Skeletal muscle tissue (tissue), 4 donors: ENCODE data around the gene USP3. TPM values are rescaled to one million over a fixed set of nuclear protein-coding genes. Genes with fewer than 3 reads are reported as not detected.

Experiments
- H3K27ac ChIP-seq: one replicate; pipeline ENCODE4 v1.7.0; 2013; ENCODE audit warnings: mild to moderate bottlenecking, low read depth, low read length, inconsistent platforms
- H3K27me3 ChIP-seq, 3 donors: one replicate each; pipeline ENCODE4 v1.7.0; 2013; ENCODE audit warnings: low read length in 3 of 3; ENCODE audit not compliant: control insufficient read depth in 3 of 3, insufficient read depth in 3 of 3
- H3K36me3 ChIP-seq, 3 donors: one replicate each; pipeline ENCODE4 v1.7.0; 2013; ENCODE audit warnings: low read length in 3 of 3; ENCODE audit not compliant: control insufficient read depth in 3 of 3, insufficient read depth in 3 of 3
- H3K4me1 ChIP-seq, 3 donors: one replicate each; pipeline ENCODE4 v1.7.0; 2013; ENCODE audit warnings: low read length in 3 of 3, mild to moderate bottlenecking in 3 of 3; ENCODE audit not compliant: control insufficient read depth in 3 of 3, insufficient read depth in 3 of 3
- H3K4me3 ChIP-seq, 3 donors: one replicate each; pipeline ENCODE4 v1.7.0; 2013; ENCODE audit warnings: low read length in 3 of 3
- H3K9ac ChIP-seq, 3 donors: one replicate each; pipeline ENCODE4 v1.7.0; 2013; ENCODE audit warnings: low read length in 3 of 3, mild to moderate bottlenecking in 3 of 3, moderate library complexity in 2 of 3, low read depth in 1 of 3
- H3K9me3 ChIP-seq, 3 donors: one replicate each; pipeline ENCODE4 v1.7.0; 2013; ENCODE audit warnings: low read length in 3 of 3; ENCODE audit not compliant: control insufficient read depth in 3 of 3
- total RNA-seq: library from RNA; depleted of rRNA; stranded (reverse); fragments of >200 nt; gene quantifications from one replicate; pipeline ENCODE4 v1.2.3, GENCODE V29; 2014
- donor health status: Osteomylitis.

USP3 gene
- total RNA-seq, 1 donor from 2014 or later = 33.4 TPM

DNA sequence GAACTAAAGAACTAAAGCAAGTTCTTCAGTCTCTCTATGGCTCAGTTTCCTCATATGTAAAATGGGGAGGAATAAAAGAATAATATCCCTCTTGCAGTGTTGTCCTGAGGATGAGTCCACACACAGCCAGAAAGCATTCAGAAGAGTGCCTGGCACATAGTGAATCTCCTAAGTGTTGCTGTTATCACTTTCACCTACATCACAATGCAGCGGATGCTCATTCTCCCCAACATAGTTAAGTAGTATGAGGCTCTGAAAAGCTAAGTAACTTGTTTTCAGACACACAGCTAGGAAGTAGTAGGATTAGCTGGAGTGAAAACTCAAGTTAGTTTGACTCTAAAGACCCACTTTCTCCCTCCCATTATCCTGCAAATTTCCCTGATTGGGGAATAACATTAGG lies 9.1 kb upstream of the USP3 start:
- H3K4me3 ChIP-seq = no peak overlapping the region
- H3K9ac ChIP-seq = no peak overlapping the region
- no peak overlapping the region for H3K27ac ChIP-seq
- no peaks in the 10 kb centered on the region for H3K27me3 ChIP-seq
- H3K36me3 ChIP-seq = no peaks in the 10 kb centered on the region
- peaks cover 0 to 9% (median 0%) of the 10 kb centered on the region in 3 donors for H3K4me1 ChIP-seq
- H3K9me3 ChIP-seq = no peaks in the 10 kb centered on the region

DNA sequence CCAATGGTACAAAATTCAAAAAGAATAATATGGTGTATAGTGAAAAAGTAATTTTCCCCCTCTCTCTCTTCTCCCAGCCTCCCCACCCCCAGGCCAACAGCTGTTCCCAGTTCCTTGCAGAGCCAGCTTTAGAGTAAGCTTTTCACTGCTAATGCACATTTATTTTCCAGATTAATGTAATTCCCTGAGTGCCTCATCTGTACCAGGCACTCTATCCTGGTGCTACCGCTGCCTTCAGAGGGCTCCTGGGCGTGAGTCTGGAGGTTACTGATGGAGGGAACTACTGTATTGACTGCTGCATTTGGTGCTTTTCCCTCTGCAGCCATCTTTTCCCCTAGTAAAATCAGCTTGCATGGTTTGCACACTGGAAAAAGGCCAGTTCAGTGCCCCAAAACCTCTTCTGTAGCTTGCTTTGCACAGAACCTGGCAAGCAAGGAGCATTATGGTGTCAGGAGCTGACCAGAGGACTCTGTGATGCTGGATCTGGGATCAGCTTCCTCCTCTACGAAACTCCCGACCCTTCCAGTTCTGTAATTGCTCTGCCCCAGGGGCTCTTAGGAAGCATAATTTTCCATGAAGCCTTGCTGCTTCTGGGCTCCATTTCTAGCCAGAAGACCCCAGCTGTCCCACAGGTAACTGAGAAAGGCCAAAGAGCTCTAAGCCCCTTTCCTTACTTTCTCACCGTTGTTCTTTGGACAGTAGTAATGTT lies 8.5 kb upstream of the USP3 start:
- H3K9me3 ChIP-seq = no peaks in the 10 kb centered on the region
- no peak overlapping the region for H3K27ac ChIP-seq
- no peaks in the 10 kb centered on the region for H3K36me3 ChIP-seq
- H3K27me3 ChIP-seq = no peaks in the 10 kb centered on the region
- H3K9ac ChIP-seq = no peak overlapping the region
- H3K4me3 ChIP-seq = no peak overlapping the region
- H3K4me1 ChIP-seq = peaks cover 3 to 13% (median 5%) of the 10 kb centered on the region in 3 donors

DNA sequence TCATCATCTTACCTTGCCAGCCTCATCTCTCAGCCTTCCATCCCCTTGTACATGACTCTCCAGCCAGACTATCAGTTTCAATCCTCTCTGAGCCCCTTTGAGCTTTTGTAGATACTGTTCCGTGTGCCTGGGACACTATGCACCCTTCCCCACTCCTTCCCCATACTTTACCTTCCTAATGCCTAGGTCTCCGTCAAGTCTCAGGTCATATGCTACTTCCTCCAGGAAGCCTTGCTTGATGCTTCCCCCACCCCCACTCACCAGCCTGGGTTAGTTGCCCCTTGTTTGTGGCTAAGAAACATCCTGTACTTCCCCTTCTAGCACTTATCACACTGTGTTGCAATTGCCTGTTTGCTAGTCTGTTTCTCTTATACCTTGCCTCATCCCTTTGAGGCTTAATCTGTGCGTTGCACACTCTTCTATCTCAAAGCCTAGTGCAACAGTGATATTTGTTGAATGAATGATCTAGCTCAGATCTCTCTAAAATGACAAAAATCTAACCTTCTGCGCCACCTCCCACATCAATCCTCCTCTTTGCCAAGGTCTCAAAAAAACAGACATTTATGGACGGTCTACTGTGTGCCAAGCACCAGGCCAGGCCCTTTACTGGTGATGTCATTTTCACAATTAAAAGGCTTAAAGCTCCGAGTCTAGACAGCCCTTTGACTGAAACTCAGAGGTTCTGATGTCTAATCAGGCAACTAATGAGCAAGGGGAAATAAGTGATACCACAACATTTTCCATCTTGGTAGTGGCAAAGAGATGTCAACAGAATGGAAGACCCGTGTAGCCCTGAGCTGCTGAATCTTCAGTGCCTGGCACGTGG lies 6.5 kb upstream of the USP3 start:
- H3K4me3 ChIP-seq = no peak overlapping the region
- no peak overlapping the region for H3K9ac ChIP-seq
- H3K27me3 ChIP-seq = no peaks in the 10 kb centered on the region
- H3K9me3 ChIP-seq = no peaks in the 10 kb centered on the region
- H3K36me3 ChIP-seq = no peaks in the 10 kb centered on the region
- no peak overlapping the region for H3K27ac ChIP-seq
- H3K4me1 ChIP-seq = peaks cover 10 to 21% (median 18%) of the 10 kb centered on the region in 3 donors

DNA sequence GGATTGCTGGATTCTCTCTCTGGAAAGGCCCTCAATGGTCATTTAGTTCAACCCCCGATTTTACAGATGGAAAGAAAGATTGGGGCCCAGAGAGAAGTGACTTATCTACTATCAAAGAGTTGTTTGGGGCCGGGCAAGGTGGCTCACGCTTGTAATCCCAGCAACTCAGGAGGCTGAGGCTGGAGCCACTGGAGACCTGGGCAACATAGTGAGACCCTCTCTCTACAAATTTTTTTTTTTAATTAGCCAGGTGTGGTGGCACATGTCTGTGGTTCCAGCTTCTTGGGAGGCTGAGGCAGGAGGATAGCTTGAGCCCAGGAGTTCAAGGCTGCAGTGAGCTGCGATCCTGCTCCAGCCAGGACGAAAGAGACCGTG lies 5.2 kb upstream of the USP3 start:
- H3K27me3 ChIP-seq = no peaks in the 10 kb centered on the region
- no peak overlapping the region for H3K4me3 ChIP-seq
- no peak overlapping the region for H3K27ac ChIP-seq
- H3K9me3 ChIP-seq = no peaks in the 10 kb centered on the region
- no peaks in the 10 kb centered on the region for H3K36me3 ChIP-seq
- H3K4me1 ChIP-seq = peaks cover 21 to 28% (median 25%) of the 10 kb centered on the region in 3 donors
- H3K9ac ChIP-seq = peak overlapping the region in 1 of 3 donors; percentile 25

DNA sequence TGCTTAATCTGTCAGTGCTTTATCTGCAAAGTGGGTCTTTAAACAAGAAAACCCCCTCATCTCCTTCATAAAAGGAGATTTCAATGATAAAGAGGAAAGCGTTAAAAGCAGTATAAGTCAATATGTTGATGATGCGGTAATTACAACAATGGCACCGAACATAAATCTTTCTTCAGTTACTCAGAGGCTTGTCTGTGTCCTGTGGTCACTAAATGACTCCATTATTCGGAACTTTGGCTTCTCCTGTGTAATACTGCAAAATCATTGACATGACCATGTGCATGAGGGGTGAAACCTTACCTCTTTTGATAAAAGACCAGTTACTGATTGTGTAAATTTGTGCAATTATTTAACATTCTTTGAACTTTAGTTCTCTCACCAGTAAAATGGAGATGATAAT lies 4.8 kb upstream of the USP3 start:
- Histone ChIP-seq H3K27ac (no peak overlapping the region), H3K36me3 (no peaks in the 10 kb centered on the region)

DNA sequence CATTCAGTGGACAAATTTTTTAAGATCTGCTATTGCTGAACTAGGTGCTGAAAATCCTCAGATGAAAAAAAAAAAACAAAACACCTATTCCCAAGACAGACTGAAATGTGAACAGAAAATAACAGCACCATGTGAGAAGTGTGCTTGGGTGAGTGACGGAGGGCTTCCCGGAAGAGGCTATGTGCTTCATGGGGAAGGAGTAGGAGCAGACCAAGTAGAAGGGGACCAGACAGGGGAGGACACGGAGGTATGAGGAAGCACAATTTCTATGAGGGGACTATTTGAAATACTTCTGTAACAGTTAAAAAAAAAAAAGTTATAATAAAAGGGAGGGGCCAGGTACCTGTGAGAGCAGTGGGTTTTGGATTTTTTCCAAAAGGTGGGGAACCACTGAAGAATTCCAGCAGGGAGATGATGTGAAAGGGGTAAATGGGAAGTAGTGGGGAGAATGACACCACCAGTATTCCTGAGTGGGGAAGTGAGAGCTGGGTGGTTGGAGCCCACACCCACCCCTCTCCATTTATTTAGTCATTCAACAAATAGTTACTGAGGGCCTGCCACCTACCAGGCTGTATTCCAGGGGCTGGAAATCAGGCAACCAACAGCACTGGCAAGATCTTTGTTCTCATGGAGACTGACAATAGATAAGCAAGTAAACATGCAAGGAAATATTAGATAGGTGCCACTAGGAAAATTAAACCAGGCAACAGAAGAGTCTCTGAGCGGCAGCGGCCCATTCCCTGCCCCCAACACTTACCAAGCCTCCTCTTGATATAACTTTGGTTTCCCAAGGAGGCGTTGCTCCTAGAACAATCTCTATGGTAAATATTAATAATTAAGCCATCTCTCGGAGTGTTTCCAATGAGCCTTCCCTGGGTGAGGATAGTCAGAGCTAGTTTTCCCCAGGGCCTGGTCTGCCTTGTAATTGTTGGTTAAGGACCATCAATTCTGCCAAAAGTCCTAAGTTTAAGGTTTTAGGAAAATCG lies 3.8 kb upstream of the USP3 start:
- Histone ChIP-seq H3K4me3 (peak overlapping the region; percentile 35 to 55 (median 54)), H3K9ac (peak overlapping the region in 2 of 3 donors; percentile 8 to 60)

More for the DNA sequence above, 4.8 kb upstream of the USP3 start:
- Histone ChIP-seq H3K9me3 (no peaks in the 10 kb centered on the region), H3K27me3 (no peaks in the 10 kb centered on the region), H3K9ac (no peak overlapping the region), H3K4me3 (no peak overlapping the region), H3K4me1 (peaks cover 21 to 28% (median 25%) of the 10 kb centered on the region in 3 donors)

DNA sequence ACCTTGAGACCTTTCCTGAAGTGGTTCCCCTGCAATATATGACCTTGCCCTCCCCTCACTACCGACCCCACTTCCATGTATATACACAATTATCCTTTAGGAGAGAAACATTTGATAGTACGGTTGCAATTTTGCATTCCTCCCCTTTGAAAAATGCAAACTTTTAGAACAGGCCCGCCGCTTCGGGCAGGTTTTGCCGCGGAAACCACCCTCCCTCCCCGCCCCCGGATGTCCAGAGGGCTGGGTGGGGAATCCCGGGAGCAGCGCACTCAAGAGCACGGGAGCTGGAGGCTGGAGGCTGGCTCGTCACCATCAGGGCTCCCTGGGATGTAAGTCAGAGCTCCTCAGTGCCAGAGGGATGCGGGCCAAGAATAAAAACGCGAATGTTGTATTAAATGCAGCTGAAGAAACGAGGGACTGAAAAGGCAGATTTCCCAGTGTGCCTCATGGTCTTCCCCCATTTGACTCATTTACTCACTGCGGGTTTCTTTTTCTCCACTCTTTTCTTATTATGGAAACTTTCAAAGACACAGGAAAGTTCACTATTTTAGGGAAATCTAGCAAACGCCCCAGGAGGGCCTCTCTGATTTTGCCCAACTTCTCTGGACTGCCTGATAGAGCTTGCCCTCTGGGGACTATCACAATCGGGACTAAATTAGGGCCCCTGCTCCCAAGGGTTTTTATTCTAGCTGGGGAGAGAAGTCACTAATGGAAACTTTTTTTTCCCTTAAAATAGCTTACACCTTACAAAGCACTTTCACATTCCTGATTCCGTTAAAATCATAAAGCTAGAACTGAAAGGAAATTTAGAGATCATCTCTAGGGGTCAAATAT lies 2.9 kb upstream of the USP3 start:
- H3K36me3 ChIP-seq = no peaks in the 10 kb centered on the region
- peak overlapping the region; percentile 2 to 60 (median 8) for H3K9ac ChIP-seq
- peak overlapping the region; percentile 99 for H3K27ac ChIP-seq
- peaks cover 24 to 35% (median 31%) of the 10 kb centered on the region in 3 donors for H3K4me1 ChIP-seq
- H3K27me3 ChIP-seq = no peaks in the 10 kb centered on the region
- H3K4me3 ChIP-seq = peak overlapping the region; percentile 35 to 55 (median 54)
- no peaks in the 10 kb centered on the region for H3K9me3 ChIP-seq

More for the DNA sequence above, 3.8 kb upstream of the USP3 start:
- no peaks in the 10 kb centered on the region for H3K27me3 ChIP-seq
- H3K9me3 ChIP-seq = no peaks in the 10 kb centered on the region
- no peaks in the 10 kb centered on the region for H3K36me3 ChIP-seq
- peaks cover 21 to 28% (median 25%) of the 10 kb centered on the region in 3 donors for H3K4me1 ChIP-seq
- H3K27ac ChIP-seq = peak overlapping the region; percentile 99

DNA sequence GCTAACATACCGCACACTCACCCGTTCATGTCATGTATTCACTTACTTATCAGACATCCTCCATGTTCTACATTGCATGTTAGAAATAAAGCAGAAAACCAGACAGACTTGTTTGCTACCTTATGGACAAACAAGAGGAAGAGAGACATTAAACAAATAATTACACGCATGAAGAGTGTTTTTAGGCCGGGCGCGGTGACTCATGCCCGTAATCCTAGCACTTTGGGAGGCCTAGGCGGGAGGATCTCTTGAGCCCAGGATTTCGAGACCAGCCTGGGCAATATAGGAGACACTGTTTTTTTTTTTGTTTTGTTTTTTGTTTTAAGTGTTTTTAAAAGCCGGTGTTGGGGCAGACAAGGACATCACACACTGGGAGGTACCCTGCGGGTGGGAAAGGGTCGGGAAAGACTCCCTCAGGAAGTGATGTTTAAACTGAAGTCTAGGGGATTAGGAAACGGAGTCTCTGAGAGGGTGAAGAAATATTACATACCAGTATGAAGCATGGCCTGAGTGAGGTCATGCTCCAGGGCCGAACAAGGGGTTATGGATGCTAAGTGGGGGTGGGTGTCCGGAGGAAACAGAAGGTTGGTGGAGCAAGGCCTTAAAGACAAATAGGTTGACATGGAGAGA lies 2.1 kb upstream of the USP3 start:
- H3K9me3 ChIP-seq = no peaks in the 10 kb centered on the region
- peak overlapping the region; percentile 99 for H3K27ac ChIP-seq
- peak overlapping the region in 1 of 3 donors; percentile 30 for H3K4me3 ChIP-seq
- peak overlapping the region in 1 of 3 donors; percentile 8 for H3K9ac ChIP-seq
- H3K27me3 ChIP-seq = no peaks in the 10 kb centered on the region
- no peaks in the 10 kb centered on the region for H3K36me3 ChIP-seq
- H3K4me1 ChIP-seq = peaks cover 30 to 39% (median 38%) of the 10 kb centered on the region in 3 donors
